ENCODE results near the gene GTF2IRD1. TPM values are rescaled to one million over a fixed set of nuclear protein-coding genes. Genes with fewer than 3 reads are reported as not detected.

Gene GTF2IRD1
- total and polyA plus RNA-seq, 2 of the 4 experiments (the other 2 are of a cell fraction): 4.1 to 21.9 TPM

DNA sequence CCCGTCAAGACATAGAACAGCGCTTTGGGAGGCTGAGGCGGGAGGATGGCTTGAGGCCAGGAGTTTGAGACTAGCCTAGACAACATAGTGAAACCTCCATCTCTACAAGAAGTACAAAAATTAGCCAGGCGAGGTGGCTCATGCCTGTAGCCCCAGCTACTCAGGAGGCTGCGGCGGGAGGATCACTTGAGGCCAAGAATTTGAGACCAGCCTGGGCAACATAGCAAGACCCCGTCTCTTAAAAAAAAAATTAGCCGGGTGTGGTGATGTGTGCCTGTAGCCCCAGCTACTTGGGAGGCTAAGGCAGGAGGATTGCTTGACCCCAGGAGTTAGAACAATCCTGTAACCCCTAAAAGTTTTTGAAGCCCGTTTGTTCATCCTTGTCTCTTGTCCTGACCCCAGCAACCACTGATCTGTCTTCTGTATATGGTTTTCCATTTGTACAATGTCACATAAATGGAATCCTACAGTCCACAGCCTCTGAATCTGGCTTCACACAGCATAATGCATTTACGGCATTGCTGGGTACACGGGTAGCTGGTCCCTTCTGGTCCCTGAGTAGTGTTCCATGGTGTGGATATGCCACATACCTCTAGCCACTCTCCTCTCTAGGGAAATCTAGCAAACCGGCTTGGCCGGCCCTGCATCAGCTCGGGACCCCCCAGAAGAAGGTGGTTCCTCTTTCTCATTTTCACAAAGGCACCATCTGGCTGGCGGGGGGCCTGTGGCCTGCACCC, 8.4 kb downstream of the GTF2IRD1 start:
- H3K27me3 ChIP-seq (ENCODE audit: control insufficient read depth, insufficient read depth, low read length): no peaks in the 10 kb centered on the region
- WGBS, 2 experiments (ENCODE audit: extremely low coverage in 2 of 2, insufficient read length in 1 of 2): 90% methylated on average over 8 of the region's 15 CpGs; no CpG with 5 or more reads in 1 of the 2 experiments
- no peak overlapping the region for H4K8ac ChIP-seq (ENCODE audit: low read depth in 2 of 2, low read length in 2 of 2)
- H3K79me1 ChIP-seq (ENCODE audit: low read depth in 1 of 2, low read length in 2 of 2): peaks cover 16 to 85% of the 10 kb centered on the region in 2 experiments
- no peak overlapping the region for H3K4me2 ChIP-seq (ENCODE audit: low read depth, low read length)
- BruUV-seq (replicated peaks): no TSS peak
- no peak overlapping the region for H3K9ac ChIP-seq (ENCODE audit: low read depth, low read length)
- H2BK5ac ChIP-seq (ENCODE audit: low read depth, low read length, poor library complexity, severe bottlenecking): no peak overlapping the region
- no peaks in the 10 kb centered on the region for H3K4me1 ChIP-seq (ENCODE audit: control insufficient read depth, insufficient read depth, low read length)
- dilution Hi-C loops (cut with HindIII; ENCODE audit: low sequenced_read_pairs, unreplicated experiment) (no loop called here), in situ Hi-C loops (cut with MboI; ENCODE audit: low sequenced_read_pairs) (no loop called here), intact Hi-C loops (cut with micrococcal nuclease) (no loop called here)
- no peak overlapping the region for H4K5ac ChIP-seq (ENCODE audit: low read depth, low read length)
- no peak overlapping the region for H3K56ac ChIP-seq (ENCODE audit: extremely low read depth, insufficient read depth, low read length)
- H2AK9ac ChIP-seq (replicated peaks; ENCODE audit: low read depth, low read length, poor library complexity): no peak overlapping the region
- no peak overlapping the region for H2BK15ac ChIP-seq (ENCODE audit: low read depth, low read length)
- POLR2A ChIA-PET (ENCODE audit: unreplicated experiment): no interaction called here
- H3K18ac ChIP-seq (ENCODE audit: low read depth, low read length): no peak overlapping the region
- H4K20me1 ChIP-seq (ENCODE audit: insufficient read depth, low read length): peaks cover 92% of the 10 kb centered on the region
- no peak overlapping the region for H3K4me3 ChIP-seq (ENCODE audit: insufficient read depth, low read depth, low read length)
- H3K14ac ChIP-seq (replicated peaks; ENCODE audit: low read depth, low read length): no peak overlapping the region
- H2AFZ ChIP-seq (replicated peaks; ENCODE audit: low read length, poor library complexity): no peak overlapping the region
- CTCF ChIA-PET: no interaction called here
- no peak for DNase-seq
- H3K9me3 ChIP-seq (ENCODE audit: control insufficient read depth, insufficient read depth, low read length): no peaks in the 10 kb centered on the region
- no peak overlapping the region for H4K91ac ChIP-seq (ENCODE audit: insufficient read depth, low read depth, low read length)
- no peak overlapping the region for H2BK20ac ChIP-seq (ENCODE audit: low read depth, low read length)
- peaks cover 2% of the 10 kb centered on the region for H3K9me1 ChIP-seq (ENCODE audit: insufficient read depth, low read length)
- ATAC-seq (ENCODE audit: low read depth): no peak
- no peak overlapping the region for H3K4ac ChIP-seq (ENCODE audit: low read depth, low read length)
- H3K27ac ChIP-seq (ENCODE audit: insufficient read depth, low read length): no peak overlapping the region
- H3K23ac ChIP-seq (ENCODE audit: low read depth, low read length): no peak overlapping the region
- no peak for TF ChIP-seq CEBPB (IDR thresholded peaks at IDR 0.05; ENCODE audit: low read depth, low read length)
- TF ChIP-seq NFE2L2 (IDR thresholded peaks at IDR 0.05; ENCODE audit: low read depth, low read length): no peak
- no peak for TF ChIP-seq RFX5 (IDR thresholded peaks at IDR 0.05; ENCODE audit: low read depth, low read length)
- TF ChIP-seq FOS (IDR thresholded peaks at IDR 0.05; ENCODE audit: low read depth, low read length): no peak
- no peak for TF ChIP-seq CHD1 (IDR thresholded peaks at IDR 0.05; ENCODE audit: low read depth, low read length)
- TF ChIP-seq, protein P1, sequence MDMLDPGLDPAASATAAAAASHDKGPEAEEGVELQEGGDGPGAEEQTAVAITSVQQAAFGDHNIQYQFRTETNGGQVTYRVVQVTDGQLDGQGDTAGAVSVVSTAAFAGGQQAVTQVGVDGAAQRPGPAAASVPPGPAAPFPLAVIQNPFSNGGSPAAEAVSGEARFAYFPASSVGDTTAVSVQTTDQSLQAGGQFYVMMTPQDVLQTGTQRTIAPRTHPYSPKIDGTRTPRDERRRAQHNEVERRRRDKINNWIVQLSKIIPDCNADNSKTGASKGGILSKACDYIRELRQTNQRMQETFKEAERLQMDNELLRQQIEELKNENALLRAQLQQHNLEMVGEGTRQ (IDR thresholded peaks at IDR 0.05; ENCODE audit: low read depth, low read length): no peak
- no peak for TF ChIP-seq MAFK (IDR thresholded peaks at IDR 0.05; ENCODE audit: low read depth, low read length)
- TF ChIP-seq BHLHE40 (IDR thresholded peaks at IDR 0.05; ENCODE audit: low read depth, low read length): no peak
- TF ChIP-seq, protein P2, sequence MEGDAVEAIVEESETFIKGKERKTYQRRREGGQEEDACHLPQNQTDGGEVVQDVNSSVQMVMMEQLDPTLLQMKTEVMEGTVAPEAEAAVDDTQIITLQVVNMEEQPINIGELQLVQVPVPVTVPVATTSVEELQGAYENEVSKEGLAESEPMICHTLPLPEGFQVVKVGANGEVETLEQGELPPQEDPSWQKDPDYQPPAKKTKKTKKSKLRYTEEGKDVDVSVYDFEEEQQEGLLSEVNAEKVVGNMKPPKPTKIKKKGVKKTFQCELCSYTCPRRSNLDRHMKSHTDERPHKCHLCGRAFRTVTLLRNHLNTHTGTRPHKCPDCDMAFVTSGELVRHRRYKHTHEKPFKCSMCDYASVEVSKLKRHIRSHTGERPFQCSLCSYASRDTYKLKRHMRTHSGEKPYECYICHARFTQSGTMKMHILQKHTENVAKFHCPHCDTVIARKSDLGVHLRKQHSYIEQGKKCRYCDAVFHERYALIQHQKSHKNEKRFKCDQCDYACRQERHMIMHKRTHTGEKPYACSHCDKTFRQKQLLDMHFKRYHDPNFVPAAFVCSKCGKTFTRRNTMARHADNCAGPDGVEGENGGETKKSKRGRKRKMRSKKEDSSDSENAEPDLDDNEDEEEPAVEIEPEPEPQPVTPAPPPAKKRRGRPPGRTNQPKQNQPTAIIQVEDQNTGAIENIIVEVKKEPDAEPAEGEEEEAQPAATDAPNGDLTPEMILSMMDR (conservative IDR thresholded peaks at IDR 0.05; ENCODE audit: low read depth, low read length): no peak
- TF ChIP-seq RAD21 (IDR thresholded peaks at IDR 0.05; ENCODE audit: low read length): no peak
- TF ChIP-seq POLR2A (IDR thresholded peaks at IDR 0.05; ENCODE audit: low read depth, low read length): no peak
- no peak for TF ChIP-seq MAZ (IDR thresholded peaks at IDR 0.05; ENCODE audit: borderline replicate concordance, low read depth, low read length)
- H3K36me3 ChIP-seq (ENCODE audit: control insufficient read depth, insufficient read depth, low read length): peaks cover 11% of the 10 kb centered on the region; the same call in 1 of the 2 replicates
- H2AK5ac ChIP-seq (ENCODE audit: low read depth, low read length): no peak overlapping the region
- no peak overlapping the region for H2BK120ac ChIP-seq (ENCODE audit: low read depth, low read length)

Measured in IMR-90 (cell line).